GM23338 (cell line): Measurements from ENCODE around the gene EPS8L1.

Source experiments
- EZH2phosphoT487 ChIP-seq: fragments of 200-600 bp; sonication (generic); IDR thresholded peaks from one replicate; pipeline ENCODE4 v1.8.1; 2018; ENCODE audit warnings: antibody characterized with exemption; ENCODE audit not compliant: unreplicated experiment
- TF ChIP-seq, protein P1 (sequence below), 2 experiments: fragments of 200-600 bp in 1 of 2; sonication (generic) in 1 of 2; conservative IDR thresholded peaks; 2 replicates each; pipeline versions ENCODE4 v1.5.1 to v1.6.1; 2016 to 2017; ENCODE audit warnings: antibody characterized with exemption in 2 of 2, low read depth in 2 of 2, mild to moderate bottlenecking in 2 of 2, moderate library complexity in 1 of 2

- TF ChIP-seq, protein P1, sequence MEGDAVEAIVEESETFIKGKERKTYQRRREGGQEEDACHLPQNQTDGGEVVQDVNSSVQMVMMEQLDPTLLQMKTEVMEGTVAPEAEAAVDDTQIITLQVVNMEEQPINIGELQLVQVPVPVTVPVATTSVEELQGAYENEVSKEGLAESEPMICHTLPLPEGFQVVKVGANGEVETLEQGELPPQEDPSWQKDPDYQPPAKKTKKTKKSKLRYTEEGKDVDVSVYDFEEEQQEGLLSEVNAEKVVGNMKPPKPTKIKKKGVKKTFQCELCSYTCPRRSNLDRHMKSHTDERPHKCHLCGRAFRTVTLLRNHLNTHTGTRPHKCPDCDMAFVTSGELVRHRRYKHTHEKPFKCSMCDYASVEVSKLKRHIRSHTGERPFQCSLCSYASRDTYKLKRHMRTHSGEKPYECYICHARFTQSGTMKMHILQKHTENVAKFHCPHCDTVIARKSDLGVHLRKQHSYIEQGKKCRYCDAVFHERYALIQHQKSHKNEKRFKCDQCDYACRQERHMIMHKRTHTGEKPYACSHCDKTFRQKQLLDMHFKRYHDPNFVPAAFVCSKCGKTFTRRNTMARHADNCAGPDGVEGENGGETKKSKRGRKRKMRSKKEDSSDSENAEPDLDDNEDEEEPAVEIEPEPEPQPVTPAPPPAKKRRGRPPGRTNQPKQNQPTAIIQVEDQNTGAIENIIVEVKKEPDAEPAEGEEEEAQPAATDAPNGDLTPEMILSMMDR (conservative IDR thresholded peaks at IDR 0.05; ENCODE audit: low read depth in 2 of 2): no peak
- TF ChIP-seq EZH2phosphoT487: no peak
Observed at GRCh38 chr19:55042344-55042678, 33.4 kb upstream of the EPS8L1 start.
